ENCODE data around the gene C1QTNF12.

The C1QTNF12 gene

DNA sequence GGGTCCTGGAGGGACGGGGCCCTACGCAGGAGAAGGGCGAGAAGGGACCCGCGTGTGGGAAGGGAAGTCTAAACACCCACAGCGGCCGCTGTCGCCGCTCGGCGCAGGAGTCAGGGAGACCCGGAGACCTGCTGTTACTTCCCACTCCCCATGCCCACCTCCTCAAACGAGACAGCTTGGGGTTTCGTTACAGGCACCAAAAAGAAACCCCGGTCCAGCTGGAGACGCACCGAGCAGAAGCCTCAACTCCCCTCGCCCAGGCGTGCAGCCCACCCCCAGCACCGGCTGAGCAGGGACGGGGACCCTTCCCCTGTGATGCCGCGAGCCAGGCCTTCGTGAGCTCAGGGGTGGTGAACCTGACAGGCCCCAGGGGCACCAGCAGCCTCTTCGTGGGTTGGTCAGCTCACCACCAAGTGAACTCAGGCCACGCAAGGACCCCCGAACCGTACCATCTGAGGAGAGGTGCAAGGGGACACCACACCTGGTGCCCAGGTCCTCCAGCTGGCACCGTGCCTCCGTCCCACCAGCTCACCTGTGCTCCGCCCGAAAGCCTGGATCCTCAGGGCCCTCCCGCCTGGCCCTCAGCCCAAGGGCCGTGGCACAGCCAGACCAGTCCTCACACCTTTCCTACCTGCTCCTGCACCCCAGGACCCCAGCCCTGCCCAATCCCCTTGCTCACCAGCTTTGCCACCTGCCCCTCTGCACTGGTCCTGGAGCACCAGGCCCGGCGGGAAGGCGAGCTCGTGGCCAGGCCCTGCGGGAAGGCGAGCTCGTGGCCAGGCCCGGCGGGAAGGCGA is 19.8 kb downstream of the C1QTNF12 start:
- DNase-seq = no peak

DNA sequence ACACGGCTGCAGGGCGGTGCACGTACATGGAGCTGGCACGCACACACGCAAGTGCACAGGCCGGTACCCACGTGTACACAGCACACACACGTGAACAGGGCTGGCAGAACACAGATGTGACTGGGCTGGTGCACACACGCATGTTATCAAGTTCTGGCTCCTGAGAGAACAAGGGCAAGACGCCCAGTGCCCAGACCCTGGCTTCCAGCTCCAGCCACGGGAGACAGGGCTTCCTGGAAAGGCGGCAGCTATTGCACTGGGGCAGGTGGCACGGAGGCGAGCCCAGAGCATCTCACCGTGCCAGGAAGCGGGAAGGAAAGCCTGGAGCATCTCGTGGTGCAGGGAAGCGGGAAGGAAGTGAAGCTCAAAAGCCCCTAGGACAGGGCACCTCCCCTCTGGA is 20.6 kb downstream of the C1QTNF12 start:
- DNase-seq = no peak

DNA sequence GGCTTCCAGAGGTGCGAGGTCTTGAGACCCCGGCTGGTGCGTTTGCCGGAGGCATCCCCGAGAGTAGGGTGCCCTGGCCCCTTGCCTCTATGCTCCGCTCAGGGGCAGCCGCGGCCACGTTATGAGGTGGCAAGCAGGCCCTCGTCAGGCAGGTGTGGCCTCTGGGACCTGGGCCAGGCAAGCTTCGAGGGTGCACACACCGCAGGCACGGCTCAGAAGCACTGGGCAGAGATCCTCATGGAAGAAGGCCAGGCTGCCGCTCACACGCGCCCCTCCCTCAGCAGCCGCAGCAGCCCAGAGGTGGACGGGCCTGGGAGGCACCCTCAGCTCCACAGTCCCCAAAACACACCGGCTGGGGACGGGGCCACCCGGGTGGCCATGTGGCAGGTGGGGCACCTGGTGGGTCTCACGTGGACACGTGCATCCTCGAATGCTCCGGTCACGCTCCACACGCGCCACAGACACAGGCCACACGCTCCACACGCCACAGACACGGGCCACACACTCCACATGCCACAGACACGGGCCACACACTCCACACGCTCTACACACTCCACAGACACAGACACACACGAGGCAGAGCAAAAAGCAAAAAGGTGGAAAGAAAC is 21.2 kb downstream of the C1QTNF12 start:
- no peak for DNase-seq

DNA sequence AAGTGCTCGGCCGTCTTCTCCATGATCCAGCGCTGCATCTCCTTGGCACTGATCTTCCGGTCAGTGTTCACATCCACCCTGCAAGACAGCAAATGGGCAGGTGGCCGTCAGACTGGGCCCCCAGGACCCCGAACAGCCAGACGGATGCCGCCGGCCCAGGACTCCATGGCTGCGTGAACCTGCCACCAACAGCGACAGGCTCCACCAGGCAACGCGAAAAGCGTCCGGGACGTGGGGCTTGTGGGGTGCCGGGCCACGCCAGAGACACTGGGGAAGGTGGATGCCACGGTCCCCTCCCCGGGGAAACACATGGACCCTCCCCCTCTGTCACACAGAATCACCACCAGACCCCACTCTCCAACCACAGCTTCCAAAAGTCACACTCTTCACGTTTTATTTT is 22.6 kb downstream of the C1QTNF12 start:
- DNase-seq = no peak

DNA sequence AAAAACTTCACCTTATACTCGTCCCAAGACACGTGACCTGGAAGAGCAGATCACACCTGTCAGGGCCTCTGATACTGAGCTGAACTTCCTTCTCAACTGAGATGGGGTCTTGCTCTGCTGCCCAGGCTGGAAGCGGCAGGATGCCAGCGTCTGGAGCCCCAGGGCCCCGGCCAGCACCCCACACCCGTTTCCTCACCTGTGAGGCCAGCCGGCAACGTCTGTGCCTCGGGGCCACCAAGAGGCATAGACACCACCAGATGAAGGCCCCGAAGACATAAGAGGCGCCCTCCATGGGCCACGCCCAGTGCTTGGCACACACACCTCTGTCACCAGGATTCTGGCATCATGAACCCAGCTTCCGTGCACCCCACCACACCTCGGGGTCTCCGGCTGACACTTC is 23.2 kb downstream of the C1QTNF12 start:
- no peak for DNase-seq

DNA sequence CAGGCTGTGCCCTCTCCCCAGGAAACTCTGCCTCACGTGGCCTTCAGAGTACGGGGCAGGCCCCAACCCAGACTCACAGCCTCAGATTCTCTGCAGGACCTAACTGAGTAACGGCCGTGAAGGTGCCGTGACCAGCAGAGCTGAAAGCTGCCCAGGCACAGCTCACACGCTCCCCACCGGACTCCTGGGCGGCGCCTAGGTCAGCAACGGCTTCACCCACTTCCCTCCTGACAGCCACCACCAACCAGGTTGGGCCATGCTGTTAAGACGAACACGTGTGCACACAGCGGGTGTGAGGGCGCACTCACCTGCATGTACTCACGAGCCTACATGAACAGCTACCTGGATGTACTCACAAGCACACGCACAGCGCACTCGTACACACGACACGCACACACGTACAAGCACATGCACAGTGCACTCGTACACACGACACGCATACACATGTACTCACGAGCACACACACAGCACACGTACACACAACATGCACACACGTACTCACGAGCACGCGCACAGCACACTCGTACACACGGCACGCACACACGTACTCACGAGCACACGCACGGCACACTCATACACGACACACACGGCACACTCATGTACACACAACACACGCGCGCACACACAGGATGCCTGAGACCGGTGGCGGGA is 23.8 kb downstream of the C1QTNF12 start:
- no peak for DNase-seq

DNA sequence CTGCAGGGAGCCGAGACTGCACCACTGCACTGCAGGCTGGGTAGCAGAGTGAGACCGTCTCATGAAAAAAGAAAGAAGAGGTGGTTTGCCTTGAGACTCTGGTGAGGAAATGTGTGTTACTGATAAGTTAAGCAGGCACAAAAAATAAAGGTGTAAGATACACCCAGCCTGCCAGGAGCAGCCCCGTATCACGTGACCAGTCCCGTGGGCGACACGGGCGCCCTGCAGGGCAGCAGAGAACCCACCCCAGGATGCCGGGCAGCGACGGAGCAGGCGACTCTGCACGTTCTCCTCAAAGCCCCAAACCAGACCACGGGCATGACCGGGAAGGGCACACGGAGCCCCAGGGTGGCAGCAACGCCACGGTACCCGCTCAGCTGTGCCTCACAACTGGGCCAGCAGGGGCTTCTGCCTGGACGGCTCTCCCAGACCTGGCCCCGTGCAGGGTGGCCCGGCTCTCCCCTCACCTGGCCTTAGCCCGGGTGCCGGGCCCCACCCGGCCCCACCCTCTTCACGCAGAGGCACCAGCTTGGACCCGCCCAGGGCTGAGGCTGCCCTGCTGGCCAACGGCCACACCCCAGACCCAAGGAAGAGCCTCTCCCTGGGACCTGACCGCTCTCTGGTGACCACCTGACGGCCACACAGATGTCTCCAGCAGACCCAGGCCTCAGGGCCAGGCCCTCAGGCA is 24.5 kb downstream of the C1QTNF12 start:
- no peak for DNase-seq

DNA sequence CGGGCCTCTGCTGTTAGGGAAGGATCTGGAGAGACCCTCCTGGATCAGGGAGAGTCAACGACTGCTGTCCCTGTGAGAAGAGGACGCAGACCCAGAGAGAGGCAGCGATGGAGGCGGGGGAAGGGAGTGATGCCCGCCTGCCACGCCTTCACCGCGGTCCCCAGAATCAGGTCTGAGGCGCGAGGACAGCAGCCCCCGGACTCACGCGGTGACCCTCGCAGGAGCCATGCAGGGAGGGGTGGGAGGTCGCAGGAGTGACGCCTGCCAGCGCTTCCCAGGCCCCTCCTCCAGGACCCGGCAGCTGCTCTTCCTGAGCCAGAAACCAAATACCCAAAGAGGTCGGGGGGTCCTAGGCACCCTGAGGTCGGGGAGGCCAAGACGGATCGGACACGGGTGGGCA is 26.3 kb downstream of the C1QTNF12 start:
- DNase-seq = no peak

DNA sequence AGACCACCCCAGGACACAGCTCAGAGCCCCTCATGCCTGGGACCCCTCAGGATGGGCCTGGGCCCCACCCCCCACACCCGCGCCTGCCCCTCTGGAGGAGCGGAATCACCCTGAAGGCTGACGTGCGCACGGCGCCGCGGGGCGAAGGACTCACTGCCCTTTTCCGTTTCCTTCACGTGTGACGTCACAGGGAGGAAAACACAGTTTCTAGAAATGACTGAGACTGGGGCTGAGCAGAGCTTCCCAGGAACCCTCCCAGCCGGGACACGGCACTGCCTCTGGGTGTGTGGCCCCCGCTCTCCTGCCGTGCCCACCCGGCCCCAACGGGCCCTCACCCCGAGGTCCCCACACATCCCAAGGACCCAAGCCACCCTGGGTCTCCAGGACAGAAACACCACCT is 27.2 kb downstream of the C1QTNF12 start:
- no peak for DNase-seq

DNA sequence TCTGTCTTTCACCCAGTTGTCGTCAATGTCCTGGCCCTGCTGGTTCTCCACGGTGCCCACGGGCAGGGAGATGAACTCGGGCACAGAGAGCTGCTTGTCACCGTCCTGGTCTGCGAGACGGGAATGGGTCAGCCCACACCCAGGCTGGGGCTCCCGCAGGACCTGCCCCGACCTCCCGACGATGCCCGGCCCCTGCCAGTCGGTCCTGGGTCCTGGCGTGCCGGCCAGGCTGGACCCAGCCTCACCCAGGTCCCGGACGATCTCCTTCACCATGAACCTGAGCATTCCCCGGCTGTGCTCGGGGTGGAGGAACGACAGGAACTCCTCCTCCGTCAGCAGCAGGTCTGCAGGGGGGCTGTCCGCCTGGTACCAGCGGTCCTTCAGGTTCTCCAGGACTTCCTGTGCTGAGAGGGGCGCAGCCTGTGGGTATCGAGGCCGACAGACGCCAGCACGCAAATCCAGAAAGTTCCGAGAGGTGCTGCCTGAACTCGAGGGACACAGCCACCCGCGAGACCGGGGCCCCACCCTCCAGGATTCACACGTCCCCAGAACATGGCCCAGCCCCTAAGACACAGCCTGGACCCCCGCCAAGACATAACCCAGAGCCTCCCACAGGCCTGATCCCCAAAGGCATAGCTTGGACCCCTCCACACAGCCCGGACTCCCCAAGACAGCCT is 27.9 kb downstream of the C1QTNF12 start:
- DNase-seq = no peak

DNA sequence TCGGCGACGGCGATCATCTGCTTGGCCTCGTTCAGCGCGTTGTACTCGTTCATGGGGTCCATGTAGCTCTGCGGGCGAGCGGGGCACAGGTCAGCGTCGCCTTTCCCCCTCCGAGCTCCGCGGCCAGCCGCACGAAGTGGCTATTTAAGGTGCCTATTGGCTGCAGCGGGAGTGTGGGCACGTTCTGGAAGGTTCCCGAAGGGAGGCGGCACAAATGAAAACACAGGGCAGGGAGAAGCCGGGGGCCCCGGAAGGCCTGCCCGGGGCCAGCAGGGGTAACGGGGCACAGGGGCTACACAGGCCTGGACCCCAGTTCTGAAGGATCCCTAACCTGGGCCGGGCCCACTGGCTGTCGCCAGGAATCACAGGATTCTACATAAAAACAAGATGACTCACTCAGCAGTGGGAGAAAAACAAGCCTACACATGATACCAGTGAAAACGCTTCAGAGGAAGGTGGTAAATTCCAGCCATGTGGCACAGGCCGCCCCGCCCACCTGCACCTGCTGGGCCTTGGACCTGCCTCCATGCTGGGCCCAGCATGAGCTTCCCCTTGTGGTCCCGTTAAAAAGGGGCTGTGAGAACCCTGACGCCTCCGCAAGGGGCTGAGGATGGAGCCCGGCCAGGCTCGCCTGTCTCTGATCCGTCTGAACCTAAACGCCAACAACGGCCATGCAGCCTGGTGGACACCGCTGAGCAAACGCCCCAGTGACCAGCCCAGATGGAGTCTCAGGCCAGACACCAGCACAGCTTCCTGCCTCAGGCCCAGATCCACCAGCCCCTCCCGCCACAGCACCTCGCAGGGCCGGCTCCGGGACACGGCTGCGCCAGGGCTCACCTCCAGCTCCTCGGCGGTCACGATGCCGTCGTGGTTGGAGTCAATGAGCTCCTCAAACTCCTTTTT is 28.6 kb downstream of the C1QTNF12 start:
- no peak for DNase-seq

DNA sequence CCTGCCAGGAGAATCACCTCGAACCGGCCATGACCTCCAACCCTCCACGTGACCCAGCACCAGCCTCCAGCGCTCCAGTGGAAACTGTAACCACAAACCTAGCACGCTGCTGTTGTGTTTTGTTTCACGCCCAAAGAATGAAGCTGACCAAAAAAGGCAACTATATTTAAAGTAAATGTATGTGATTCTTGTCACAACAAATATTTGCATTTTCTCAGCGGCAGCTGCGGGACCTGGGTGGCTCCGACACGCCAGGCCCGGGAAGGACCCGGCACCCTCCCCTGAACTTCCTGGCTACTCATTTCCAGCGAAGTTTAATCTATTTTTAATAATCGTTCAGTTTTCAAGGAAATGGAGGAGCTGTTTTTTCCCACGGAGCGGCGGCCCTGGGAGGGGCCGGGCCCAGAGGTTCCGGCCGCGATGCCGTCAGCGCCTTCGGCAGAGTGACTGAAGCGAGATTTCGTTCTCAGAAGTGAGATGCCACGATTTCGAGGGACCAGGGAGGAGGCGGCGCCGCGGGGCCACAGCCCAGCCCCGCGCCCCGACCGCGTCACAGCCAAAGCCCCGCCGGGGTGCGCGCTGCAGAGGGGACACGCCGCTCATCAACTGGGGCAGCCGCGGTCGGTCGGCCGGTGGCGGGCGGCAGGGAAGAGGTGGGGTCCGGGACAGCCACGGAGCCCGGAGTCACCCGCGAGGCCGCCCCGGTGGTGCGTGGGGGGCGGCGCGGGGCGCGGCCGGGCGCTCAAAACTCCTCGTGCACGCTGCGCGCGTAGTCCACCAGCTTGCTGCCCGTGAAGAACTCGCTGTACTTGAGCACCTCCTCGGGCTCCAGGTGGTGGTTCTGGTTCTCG is 29.5 kb downstream of the C1QTNF12 start:
- no peak for DNase-seq

DNA sequence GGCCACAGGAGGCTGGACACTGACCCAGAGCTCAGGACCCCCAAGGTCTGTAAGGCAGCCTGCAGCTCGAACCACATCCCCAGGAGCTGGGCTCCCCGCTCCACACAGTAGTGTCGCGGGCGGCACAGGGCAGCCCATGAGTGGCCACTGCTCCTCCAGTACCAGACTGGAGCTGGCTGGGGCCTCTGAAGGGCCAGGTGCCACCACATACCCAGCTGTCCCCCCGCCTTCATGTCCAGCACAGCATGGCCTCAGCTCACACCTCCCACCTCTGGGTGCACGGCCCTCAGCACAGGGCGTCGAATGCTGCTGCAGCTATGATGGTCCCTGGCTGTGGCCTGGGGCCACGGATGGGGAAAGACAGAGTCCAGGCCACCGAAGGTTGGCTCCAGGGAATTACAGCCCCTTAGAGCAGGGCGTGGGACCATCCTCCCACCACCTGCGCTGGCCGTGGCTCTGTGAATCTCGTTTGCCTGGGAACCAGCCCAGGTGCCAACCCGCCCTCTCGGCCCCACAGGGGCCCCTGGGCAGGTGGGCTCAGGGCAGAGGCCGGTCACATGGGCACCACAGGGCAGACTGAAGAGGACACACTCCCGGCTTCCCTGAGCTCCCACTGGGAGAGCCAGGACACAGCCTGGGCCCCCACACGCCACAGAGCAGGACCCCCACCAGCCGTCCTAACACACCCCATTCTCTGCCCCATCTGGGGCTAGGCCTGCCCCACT is 30.5 kb downstream of the C1QTNF12 start:
- no peak for DNase-seq

DNA sequence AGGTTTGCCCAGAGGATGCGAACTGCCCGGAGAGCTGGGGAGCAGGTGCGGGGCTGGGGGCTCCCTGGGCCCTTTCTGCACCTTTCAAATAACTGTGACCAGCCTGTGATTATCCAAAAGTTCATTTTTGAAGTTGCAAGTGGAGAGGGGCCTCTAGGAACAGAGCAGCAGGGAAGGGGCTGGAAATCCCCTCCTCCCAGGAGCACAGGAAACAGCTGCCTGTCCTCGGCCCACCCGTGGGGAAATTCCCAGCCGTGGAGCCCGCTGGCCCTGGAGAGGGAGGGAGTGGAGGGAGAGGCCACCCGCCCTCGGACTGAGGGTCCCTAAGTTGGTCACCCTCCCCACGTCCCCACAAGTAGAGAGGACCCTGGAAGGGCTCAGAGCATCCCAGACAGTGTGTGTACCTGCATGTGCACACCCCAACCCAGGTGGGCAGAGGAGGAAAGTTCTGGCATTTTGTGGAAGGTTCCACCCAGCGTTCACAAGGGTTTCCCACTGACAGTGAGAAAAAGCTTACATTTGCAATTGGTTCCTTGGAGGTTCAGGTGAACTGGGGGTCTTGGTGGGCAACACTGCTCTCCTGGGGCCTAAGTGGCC is 31.3 kb downstream of the C1QTNF12 start:
- DNase-seq = no peak

DNA sequence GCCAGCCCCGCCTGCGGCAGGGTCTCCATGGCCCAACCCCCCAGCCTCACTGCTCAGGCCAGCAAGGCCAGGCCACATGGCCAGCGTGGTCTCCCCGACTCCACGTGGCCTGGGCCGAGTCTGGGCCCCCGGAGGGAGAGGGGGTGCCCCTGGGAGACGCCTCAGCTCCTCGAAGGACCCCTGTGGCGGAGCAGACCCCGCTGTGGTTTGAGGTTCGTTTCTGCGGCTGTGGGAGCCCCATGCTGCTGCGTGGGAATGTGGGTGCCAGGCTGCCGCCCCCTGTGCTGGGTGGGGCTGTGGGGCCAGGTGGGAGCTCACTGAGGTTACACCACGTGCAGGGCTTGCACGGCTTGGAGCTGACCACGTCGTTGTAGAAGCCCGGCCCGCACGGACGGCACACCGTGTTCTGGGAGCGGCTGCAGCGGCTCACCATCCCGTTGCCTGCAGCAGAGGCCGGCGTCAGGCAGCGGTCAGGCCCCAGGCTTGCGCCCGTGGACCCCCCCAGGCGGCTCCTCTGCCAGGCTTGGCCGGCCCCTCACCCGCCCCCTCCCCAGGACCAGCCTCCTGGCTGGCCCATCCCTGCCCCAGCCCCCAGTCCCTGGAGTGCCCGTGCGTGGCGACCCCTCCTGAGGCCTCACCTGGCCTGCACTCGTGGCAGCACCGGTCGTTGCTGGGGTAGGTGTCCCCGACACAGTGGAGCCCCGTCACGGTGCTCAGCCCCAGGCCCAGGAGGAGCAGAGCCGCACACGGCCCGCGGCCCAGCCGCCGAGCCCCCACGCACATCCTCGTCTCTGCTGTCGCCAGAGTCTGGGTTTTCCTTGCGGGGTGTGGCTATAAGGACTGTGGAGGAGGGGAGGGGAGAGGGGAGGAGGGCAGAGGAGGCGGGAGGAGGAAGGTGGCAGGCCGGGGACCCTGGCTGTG is 32.9 kb downstream of the C1QTNF12 start, which contains the start of gene TNFRSF4:
TSS of gene TNFRSF4 (minus strand) at position 809 of the 921 bp plus-strand sequence. CDS start at position 783, 26 bp downstream.
- no peak for DNase-seq

DNA sequence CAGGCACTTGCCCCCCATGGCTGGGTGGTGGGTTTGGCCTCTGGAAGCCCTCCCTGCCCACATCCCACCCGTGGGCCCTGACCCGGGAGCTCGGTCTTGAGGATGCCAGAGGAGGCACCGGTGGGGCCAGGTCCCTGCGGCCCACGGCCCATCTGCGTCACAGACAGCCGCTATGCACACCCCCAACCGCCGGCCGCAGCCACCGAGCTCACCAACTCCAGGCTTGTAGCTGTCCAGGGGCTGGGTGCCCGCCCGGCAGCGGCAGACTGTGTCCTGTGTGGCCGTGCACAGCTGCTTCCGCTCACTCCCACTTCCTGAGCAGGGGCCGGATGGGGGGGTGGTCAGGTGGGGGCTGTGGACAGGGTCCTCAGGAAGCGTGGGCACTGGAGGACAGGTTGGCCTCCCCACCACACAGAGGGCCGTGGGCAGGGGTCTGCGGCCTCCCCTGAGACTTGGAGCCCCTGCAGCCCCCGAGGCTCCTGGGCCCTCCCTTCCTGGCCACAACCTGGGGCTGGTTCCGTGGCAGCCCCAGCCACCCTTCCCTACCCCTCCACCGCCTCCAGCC is 33.7 kb downstream of the C1QTNF12 start:
- no peak for DNase-seq

DNA sequence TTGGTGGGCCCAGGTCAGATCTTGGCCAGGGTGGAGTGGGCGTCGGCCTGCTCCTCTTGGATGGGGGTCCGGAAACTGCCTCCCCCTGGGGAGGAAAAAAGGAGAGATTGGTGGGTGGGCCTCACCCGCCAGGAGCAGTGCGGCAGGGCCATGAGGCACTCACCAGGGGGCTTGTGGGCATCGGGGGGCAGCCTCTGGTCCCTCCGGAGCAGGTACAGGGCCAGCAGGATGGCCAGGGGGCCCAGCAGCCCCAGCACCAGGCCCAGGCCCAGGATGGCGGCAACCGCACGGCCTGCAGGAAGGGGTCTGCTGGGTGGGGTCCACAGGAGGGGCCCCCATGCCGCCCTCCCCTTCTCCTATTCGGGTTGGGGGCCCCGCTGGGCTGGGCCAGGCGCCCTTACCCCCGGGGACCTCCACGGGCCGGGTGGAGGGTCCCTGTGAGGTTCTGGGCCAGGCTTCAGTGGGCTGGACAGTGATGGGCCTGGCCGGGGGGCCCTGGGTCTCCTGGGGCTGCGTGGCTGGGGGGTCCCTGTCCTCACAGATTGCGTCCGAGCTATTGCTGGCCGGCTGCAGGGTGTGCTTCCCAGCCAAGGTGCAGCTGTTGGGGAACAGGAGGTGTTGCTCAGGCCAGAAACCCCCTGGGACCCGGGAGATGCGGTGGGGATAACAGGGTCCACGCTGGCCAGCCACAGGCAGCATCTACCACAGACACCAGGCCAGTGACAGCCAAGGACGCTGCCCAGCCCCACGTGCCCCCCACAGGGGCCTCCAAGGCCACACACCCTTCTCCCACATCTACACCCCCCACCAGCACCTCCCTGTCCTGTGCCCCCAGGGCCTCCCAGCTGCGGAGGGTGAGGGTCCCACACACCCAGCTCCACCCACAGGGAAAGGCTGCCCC is 34.7 kb downstream of the C1QTNF12 start:
- no peak for DNase-seq
